ENCODE results near the gene DNAJB8.

GRCh38 chr3:128479558-128480086, 12.9 kb upstream of the DNAJB8 start:
- no peak for TF ChIP-seq POLR2A (IDR thresholded peaks at IDR 0.05; ENCODE audit: low read depth)
- no peak for TF ChIP-seq CTCF (IDR thresholded peaks at IDR 0.05)
- TF ChIP-seq POLR2AphosphoS5 (IDR thresholded peaks at IDR 0.05): no peak
- no peak for TF ChIP-seq EP300 (IDR thresholded peaks at IDR 0.05)
